ELR (cell line): Measurements from ENCODE around the gene VAC14.
"Not testable (repeated sequence)": the region's sequence is repeated elsewhere in the genome, so short reads cannot be mapped to it uniquely, and the experiment has no call there.

Experiments
- DNase-seq: peaks from one replicate; pipeline ENCODE4 v3.0.0-alpha.2; 2015; ENCODE audit warnings: low read depth

Gene VAC14

GRCh38 chr16:70742967-70743366, 58.0 kb downstream of the VAC14 start:
- DNase-seq, result not testable (repeated sequence)

DNA sequence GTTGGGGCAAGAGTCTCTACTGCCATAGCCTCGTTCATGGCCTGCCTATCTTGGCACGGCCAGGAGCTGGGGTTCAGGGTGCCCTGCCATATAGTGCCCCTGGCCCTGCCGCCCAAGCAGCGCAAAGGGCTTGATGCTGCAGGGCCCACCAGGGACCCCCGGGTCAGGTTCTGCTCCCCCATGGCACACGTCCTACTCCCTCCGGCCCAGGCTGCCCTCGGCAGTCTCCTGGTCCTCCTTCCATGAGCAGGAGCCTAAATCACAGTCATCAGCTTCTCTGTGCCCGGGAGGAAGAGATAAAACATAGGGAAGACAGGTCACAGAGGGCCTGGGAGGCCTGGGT, 59.2 kb downstream of the VAC14 start:
- no peak for DNase-seq

GRCh38 chr16:70740914-70741782, 59.8 kb downstream of the VAC14 start:
- DNase-seq, result peak; percentile 90

DNA sequence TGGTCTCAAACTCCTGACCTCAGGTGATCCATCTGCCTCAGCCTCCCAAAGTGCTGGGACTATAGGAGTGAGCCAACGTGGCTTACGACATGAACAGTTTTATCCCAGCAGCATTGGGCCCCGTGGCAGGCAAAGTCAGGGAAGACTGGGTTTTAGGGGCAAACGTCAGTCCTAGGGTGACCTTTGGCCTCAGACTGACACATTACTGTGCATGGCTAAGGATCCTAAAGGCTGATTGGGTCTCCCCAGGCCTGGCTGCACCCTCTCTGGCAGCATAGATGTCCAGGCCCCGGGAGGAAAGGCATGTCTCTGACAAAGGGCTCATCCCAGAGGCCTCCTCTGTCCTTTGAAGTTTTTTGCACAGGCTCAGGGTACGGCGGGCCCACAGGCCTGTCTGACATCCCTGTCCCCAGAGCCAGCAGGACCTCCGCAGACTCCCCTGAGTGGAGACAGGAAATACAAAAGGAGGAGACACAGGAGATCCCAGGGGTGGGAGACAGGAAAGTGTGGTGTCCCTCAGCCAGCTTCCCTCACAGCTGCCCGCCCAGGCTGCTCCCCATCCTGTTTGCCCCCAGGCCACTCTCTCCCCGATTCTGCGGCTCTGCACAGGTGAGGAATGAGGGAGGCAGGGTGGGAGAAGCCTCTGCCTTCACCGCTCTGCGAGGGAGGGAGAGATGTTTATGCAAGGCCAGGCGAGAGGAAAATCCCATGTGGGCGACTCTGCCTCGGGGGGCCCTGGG, 60.6 kb downstream of the VAC14 start:
- no peak for DNase-seq

- DNase-seq, result no peak
Measured at GRCh38 chr16:70739389-70739788, 61.6 kb downstream of the VAC14 start.

DNA sequence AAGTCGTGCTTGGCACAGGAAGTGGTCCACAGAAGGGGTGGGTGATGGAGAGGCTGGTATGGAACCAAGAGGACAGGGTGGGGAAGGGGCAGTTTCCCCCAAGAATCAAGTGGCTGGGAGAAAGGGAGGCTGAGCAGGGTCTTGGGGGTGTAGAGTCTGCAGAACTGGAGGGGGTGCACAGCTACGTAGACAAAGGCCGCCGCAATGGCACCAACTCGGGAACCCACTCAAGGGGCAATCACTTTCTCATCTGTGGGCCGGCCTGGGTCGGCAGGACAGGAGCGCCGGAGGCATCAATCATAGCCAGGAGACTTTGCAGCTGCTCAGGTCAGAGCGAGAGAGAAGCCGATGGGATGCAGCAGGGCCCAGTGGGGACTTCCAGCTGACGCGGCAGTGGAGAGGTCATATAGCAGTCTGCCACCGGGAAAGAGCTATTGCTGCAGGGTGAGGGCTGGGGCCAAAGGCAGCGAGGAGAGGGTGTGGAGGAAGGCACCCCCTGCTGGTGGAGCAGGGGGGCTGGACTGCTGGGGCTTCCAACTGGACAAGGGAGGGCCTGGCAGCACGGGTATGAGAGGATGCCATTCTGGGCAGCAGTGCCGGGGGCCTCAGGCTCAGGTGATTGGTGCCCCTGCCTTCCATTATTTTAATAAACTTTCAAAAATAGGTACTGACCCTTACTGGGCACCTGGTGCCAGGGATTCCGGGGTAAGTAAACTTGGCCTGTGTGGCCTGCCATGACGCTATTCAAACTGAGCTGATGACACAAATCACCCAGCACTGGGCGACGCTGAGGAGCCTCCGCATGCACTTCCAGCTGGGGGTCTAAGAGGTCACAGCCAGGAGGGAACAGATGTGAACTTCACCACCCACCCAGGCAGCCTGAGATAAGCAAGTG, 62.6 kb downstream of the VAC14 start:
- peak; percentile 74 for DNase-seq

DNA sequence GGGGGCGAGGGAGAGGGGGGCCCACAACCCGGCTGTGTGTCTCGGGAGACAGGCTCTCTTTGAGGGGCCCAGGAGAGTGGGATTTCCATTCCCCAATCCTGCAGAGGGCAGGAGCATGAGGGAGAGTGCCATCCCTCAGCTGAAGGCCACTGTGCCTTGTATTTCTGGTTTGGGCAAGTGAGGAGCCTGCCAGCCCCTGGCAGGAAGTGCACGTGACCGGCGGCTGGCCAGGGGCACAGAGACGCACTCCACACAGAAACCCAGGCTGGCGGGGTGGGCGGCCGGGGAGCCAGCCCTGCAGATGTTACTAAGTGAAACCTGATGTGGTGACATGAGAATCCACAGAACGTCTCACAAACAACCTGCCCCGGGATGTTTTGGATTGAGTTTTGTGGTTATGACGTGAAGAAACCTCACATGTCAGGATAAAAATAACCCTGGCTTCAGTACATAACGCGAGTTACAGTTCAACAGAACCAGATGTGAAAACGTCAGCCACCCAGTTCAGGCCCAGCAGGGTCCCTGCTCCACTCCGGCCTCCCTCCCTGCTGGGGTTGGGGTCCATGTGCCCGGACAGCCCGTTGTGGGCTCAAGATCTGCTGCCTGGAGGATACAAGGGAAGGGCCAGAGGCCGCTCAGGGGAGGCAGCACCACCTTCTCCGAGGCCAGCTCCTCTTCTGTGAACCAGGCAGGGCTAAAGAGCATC, 63.4 kb downstream of the VAC14 start:
- peak; percentile 69 for DNase-seq

DNA sequence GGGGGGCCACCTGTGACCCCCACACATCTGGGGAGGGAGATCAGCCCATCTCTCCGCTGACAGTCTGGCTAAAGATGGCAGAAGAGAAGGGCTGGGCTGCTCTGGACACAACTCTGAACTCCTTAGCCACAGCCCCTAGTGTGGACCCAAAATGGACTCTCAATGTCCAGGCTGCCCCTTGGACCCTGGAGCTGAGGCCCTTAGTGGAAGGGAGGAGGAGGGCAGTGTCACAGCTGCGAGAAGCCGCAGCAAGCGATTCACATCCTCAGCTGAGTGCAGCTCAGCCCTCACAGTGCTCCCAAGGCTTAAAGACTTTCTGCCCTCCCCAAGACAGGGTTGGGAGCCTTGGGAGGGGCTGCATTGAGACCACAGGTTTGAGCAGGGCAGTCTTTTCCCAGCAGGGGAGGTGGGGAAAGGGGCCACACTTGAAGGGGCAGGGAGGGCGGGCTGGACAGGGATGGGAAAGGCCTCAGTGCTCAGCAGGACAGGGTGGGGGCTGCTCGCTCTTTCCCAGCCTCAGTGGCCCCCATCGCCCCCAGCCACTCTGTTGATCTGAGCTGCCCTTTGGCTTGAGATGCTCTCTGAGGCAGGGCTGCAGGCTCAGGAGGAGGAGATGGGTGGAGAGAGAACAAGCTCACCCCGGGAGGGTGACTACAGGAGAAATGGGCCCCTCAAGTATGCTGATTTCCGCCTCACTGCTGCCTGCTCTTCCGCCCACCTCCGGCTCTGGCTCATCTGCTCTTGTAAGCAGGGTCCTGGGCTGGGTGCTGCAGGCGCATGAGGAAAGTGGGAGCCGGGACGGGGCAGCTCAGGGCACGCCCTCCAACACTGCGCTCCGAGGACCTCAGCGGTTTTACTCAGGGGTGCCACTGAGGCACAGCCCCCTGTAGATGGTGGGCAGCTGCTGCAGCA, 64.2 kb downstream of the VAC14 start:
- no peak for DNase-seq

- peak; percentile 85 for DNase-seq
Measured at GRCh38 chr16:70735141-70735979, 65.6 kb downstream of the VAC14 start.

GRCh38 chr16:70734522-70735095, 66.3 kb downstream of the VAC14 start:
- DNase-seq, result no peak

- no peak for DNase-seq
Measured at GRCh38 chr16:70730944-70731343, 70.0 kb downstream of the VAC14 start.

- DNase-seq, result no peak
Measured at GRCh38 chr16:70730031-70730430, 70.9 kb downstream of the VAC14 start.

DNA sequence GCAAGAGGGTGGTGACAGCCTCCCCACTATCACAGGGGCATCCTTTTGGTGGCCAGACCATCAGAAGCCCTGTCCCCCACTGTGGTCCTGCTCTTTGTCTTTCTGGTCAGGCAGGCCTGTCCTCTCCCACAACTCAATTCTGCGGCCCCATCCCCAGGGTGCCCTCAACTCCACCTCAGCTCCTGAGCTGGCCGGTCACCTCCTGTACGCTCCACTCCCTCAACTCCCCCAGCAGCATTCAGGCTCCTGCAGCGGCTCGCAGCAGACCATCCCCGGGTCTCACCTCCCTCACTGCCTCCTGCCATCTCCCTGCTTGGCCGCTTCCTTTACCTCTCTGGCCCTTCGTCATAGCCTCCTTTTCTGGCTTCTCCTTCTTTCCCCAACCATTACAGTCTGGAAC, 71.7 kb downstream of the VAC14 start:
- DNase-seq, result no peak

GRCh38 chr16:70728150-70728549, 72.8 kb downstream of the VAC14 start:
- no peak for DNase-seq

GRCh38 chr16:70726892-70727361, 74.0 kb downstream of the VAC14 start:
- no peak for DNase-seq

DNA sequence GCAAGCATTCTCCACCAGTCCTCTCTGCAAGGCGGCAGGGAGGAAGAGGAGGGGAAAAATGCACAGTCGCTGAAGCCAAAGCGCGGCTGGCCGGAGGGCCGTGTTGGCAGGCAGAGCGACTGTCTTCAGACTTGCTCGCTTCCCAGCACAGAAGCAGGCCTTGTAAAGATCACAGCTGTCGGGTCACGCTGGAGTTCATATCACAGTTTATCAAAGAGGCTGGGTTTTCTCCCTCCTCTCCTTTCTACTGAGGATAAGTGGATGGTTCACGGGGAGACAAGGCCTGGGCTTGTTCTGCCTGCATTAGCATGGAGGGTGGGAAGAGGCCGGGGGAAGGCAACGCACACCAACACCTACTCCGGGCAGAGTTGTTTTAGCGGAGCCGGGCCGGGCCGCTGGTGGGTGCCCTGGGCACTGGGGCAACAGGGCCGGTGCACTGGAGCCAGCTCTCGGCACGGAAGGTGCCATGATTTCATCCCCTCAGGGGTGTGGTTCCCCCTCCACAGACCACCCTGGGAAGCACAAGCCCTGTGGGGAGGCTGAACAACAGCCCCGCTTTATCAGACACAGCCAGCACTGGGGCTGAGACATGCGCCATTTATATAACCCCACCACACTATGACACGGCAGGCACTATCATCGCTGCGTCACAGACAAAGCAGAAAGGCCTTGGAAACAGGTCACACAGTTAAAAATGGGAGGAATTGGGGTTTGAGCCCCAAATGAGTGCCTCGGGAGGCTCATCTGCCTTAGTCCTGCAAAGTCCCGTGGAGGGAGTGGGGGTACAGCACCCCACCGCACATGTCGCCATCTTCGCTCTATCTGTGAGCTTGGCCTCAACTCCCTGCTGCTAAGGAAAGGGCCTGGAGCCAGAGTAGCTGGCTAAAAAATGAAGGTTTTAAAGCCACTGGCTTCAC, 74.8 kb downstream of the VAC14 start:
- DNase-seq, result no peak

DNA sequence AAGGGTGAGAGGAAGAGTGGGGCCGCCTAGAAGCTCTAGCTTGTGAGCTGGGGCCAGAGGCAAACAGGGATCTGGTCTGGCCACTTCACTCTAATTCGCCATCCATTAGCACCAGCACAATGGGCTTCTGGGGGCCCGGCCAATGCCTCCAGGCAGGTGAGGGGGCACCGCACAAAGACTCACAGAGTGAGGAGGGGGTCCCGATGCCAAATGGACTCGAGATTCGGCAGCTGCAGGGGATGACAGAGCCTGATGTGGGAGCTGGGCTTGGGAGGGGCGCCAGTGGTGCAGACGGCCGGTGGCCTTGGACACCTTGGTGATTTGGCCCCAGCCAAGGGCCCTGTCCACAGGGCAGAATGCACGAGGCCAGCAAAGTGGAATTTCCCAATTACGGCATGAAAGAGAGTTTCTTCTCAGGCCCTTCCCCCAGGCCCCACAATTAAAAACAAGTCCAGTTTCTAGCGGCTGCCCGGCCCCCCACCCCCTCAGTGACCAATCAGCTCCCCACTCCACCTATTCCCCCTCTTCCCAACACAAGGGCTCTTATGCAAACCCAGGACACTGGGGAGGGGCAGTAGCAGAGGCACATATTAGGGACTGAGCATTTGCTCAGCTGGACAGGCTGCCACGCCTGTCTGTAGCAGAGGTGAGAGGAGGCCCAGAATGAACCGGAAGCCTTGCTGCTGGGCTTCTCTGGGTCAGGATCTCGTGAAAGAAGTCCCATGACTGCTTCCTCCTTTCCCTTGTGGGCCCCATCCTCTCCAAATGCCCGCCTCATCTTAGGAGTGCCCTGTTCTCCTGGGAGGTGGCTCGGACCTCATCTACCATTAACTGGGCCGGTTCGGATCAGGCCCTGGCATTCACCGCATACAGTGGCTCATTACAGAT, 75.7 kb downstream of the VAC14 start:
- no peak for DNase-seq
